KBM-7 (cell line): ENCODE data around the gene SIGLEC15.

Source experiments
- DNase-seq: peaks from one replicate; pipeline ENCODE4 v3.0.0-alpha.2; 2015
- in situ Hi-C: fragments of 300-500 bp; cut with MboI; formaldehyde crosslinking; loops from 2 replicates; pipeline ENCODE4 v1.14.3; 2020; ENCODE audit warnings: low sequenced_read_pairs, low pct_unique_long_range_greater_than_20kb, mixed read lengths

The SIGLEC15 gene

DNA sequence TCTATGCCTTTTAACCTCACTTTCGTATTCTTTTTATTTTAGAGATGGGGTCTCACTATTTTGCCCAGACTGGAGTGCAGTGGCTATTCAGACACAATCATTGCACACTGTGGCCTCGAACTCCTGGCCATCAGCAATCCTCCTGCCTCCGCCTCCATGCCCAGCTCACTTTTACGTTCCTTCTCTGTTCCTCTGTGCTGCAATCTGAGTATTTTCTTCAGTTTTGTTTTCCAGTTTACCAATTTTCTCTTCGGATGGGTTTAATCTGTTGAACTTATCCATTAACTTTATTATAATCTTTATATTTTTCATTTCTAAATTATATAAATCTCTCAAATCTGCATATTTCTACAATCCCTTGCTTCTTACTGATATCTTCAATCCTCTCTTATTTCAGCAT lies 38.6 kb downstream of the SIGLEC15 start:
- no peak for DNase-seq
- in situ Hi-C loops = no loop called here

- in situ Hi-C loops = no loop called here
Measured at GRCh38 chr18:45865466-45865865, 40.0 kb downstream of the SIGLEC15 start.

GRCh38 chr18:45870419-45870818 lies 44.9 kb downstream of the SIGLEC15 start:
- in situ Hi-C loops = no loop called here
- DNase-seq = no peak

More at GRCh38 chr18:45865466-45865865, 40.0 kb downstream of the SIGLEC15 start:
- DNase-seq = no peak

DNA sequence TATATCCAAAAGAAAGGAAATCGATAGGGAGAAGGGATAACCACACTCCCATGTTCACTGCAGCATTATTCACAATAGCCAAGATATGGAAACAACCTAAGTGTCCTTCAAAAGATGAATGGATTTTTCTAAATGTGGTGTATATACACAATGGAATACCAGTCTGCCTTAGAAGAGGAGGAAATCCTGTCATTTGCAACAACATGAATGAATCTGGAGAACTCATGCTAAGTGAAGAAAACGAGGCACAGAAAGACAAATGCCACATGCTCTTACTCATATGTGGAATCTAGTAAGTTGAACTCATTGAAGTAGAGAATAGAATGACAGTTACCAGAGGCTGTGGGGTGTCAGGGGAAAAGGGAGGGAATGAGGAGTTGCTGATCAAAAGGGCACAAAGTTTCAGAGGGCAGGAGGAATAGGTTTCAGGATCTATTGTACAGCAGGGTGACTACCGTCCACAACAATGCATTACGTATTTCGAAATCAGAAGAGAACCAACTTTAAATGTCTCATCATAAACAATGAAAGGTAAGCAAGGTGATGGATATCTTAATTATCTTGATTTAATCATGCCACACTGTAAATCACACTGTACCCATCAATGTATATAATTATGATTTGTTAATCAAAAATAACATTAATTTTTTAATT lies 46.1 kb downstream of the SIGLEC15 start:
- in situ Hi-C loops = no loop called here
- DNase-seq = no peak

- in situ Hi-C loops = no loop called here
Measured at GRCh38 chr18:45874491-45875184, 49.2 kb downstream of the SIGLEC15 start.

DNA sequence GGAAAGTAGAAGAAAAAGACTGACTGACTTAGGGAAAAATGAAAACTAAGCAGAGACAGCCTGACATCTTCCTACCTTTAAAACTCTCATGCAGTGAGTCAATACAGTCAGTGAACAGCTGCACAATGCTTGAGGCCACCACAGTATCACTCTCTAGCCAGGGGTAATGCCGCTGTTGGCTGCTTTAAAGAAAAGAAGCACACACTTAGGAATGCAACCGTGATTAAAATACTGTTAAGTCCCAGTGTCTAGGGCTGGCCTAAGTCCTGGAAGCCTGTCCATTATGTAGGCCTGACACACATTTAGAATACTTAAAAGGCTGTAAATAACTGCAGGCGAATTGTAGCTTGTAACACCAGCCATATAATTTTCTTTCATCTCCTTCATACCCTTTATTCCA lies 50.7 kb downstream of the SIGLEC15 start:
- DNase-seq = no peak
- in situ Hi-C loops = no loop called here

More at GRCh38 chr18:45874491-45875184, 49.2 kb downstream of the SIGLEC15 start:
- peak; percentile 91 for DNase-seq

DNA sequence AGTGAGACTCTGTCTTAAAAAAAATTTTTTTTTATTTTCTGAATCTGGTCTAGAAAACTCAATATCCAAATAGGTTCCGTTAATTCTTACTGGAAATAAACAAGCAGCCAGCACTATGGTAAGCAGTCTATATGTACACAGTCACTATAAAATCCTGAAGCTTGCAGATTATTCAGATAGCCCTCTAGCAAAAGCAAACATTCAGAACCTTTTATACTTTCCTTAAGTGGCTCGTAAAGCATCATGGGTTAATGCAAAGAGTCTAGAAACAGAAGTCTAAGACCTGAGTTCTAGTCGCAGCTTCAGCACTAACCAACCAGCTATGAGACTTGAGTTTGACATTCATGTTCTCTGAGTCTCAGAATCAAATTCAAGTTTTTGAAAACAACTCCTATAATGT lies 51.9 kb downstream of the SIGLEC15 start:
- in situ Hi-C loops = no loop called here
- DNase-seq = no peak

- in situ Hi-C loops = no loop called here
- peak; percentile 81 for DNase-seq
Measured at GRCh38 chr18:45879681-45880655, 54.5 kb downstream of the SIGLEC15 start.

- no peak for DNase-seq
- in situ Hi-C loops = no loop called here
Measured at GRCh38 chr18:45880876-45881558, 55.5 kb downstream of the SIGLEC15 start.

- DNase-seq = no peak
- in situ Hi-C loops = no loop called here
Measured at GRCh38 chr18:45887585-45887984, 62.1 kb downstream of the SIGLEC15 start.

DNA sequence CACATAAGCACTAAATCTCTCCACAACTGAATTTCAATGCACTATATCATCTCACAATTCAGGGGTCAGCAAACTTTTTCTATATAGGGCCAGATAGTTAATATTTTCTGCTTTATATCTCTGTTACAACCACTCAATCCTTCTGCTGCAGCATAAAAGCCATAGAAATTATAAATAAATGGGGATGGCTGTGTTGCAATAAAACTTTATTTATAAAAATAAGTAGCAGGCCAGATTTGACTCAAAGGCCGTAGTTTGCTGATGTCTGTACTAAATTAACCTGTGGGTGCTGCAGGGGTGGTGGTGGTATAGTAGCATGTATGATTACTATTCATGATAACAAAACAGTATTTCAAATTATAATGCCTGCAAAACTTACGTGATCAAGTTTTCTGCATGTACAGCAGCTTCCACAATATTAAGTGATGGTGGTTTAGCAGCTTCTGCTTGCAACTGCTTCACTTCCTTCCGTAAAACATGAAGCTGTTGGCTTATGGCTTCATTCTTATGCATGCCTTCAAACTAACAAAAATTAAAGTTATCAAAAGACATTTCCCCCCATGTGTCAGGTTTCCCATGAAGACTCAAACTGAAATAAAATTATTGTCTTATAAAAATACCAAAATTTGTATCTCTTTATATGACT lies 64.1 kb downstream of the SIGLEC15 start:
- in situ Hi-C loops = no loop called here
- DNase-seq = no peak

DNA sequence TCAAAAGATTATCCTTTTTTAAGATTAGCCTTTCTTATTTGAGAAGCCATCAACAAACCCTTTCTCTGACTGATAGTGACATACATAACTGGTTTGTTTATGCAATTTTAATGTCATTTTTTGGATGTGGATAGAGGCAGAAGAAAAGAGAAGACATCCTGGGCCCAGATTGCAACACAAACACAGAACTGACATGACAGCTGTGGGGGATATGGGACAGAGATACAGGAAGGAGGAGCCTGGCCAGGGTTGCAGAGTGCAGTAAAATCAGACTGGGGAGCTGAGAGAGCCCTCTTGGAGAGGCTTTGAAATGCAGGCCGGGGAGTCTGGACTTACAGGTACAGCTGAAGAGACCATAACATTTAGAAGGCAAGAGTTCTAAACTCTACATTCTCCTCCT lies 65.1 kb downstream of the SIGLEC15 start:
- in situ Hi-C loops = no loop called here
- DNase-seq = no peak

GRCh38 chr18:45891806-45892205 lies 66.3 kb downstream of the SIGLEC15 start:
- in situ Hi-C loops = no loop called here
- no peak for DNase-seq
